CD4-positive, alpha-beta T cell treated with Interleukin-17A for 1 hour (primary cell): Measurements from ENCODE around the gene SMAD5.

Source experiments
- DNase-seq: peaks from one replicate; pipeline ENCODE4 v3.0.0-alpha.2; 2020

The SMAD5 gene

GRCh38 chr5:136226401-136226800 is 93.8 kb downstream of the SMAD5 start:
- DNase-seq, result no peak

- no peak for DNase-seq
Measured at GRCh38 chr5:136228136-136228757, 95.6 kb downstream of the SMAD5 start.

- DNase-seq, result no peak
Measured at GRCh38 chr5:136230176-136230575, 97.5 kb downstream of the SMAD5 start.

- no peak for DNase-seq
Measured at GRCh38 chr5:136232316-136232715, 99.7 kb downstream of the SMAD5 start.
